Motor neuron (in vitro differentiated cells): ENCODE results near the gene PLAAT2. TPM values are rescaled to one million over a fixed set of nuclear protein-coding genes. Genes with fewer than 3 reads are reported as not detected.
A peak's percentile ranks its signal among the peaks of the same experiment; 100 is the strongest.

ENCODE experiments used
- ATAC-seq, 8 experiments: fragments of 200-7000 bp; cut with Tn5 transposase; replicated peaks in 6 of 8; 2 replicates each; pipeline ENCODE4 v1.8.0; 2021; ENCODE audit warnings: mild to moderate bottlenecking in 8 of 8, moderate library complexity in 8 of 8
- H3K27ac ChIP-seq, 2 donors: fragments of 250-450 bp; sonication (Bioruptor Pico); 2 replicates each; pipeline ENCODE4 v1.9.0; 2021; ENCODE audit warnings: antibody characterized with exemption in 2 of 2, mild to moderate bottlenecking in 2 of 2, moderate library complexity in 1 of 2
- H3K4me1 ChIP-seq, 2 donors: fragments of 250-450 bp; sonication (Bioruptor Pico); replicated peaks in 1 of 2; 2 replicates each; pipeline ENCODE4 v1.6.1; 2021; ENCODE audit warnings: antibody characterized with exemption in 2 of 2, mild to moderate bottlenecking in 2 of 2, moderate library complexity in 1 of 2
- H3K4me3 ChIP-seq, 5 donors: fragments of 250-450 bp; sonication (Bioruptor Pico); 2 replicates each; pipeline ENCODE4 v1.9.0; 2021; ENCODE audit warnings: antibody characterized with exemption in 5 of 5, mild to moderate bottlenecking in 5 of 5, moderate library complexity in 4 of 5
- WGBS, 10 experiments: fragments of 450-650 bp; shearing (Covaris generic); methylation state at CpG; one replicate each; pipeline ENCODE4 v1.0.0; 2022; 5-methylcytosine and 5-hydroxymethylcytosine counted together
- in situ Hi-C, 9 experiments: fragments of 400-800 bp; cut with MboI; loops; one replicate each; pipeline ENCODE4 v1.15.0; 2021; ENCODE audit warnings: low sequenced_read_pairs in 9 of 9, low pct_unique_long_range_greater_than_20kb in 2 of 9; ENCODE audit not compliant: unreplicated experiment in 9 of 9
- total RNA-seq, 8 experiments: library from RNA; unstranded; fragments of 300-600 nt; gene quantifications; 2 replicates each; pipeline versions ENCODE4 v1.2.3 to v1.2.4, GENCODE V29; 2022

PLAAT2 gene
- total RNA-seq, 8 experiments from 2014 or later = 0.29 to 1.3 (median 0.50) TPM; not detected in 5

DNA sequence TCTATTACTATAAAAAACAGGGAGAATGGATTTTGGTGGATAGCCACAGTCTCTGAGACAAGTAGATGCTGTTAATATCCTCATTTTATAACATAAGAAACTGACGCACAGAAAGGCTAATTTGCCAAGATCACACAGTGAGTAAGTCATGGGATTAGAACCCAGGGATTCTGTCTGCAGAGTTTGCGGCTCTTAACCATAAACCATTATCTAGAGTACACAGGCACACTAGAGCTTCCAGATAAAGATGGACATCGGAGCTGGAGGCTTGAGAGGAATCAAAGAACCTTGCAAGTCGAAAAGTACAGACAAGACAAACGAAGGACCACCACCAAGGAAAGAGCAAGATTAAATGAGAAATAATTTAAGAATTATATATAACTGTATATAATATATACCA, 46.0 kb downstream of the PLAAT2 start:
- Histone ChIP-seq H3K4me1 (no peaks in the 10 kb centered on the region), H3K4me3 (no peak overlapping the region), H3K27ac (no peak overlapping the region)
- in situ Hi-C loops = no loop called here
- WGBS, 10 experiments = 40 to 100% (median 90%) methylated on average over 1 to 5 of the region's 5 CpGs; no CpG with 5 or more reads in 2 of the 10 experiments
- no peak for ATAC-seq

GRCh38 chr11:63516109-63516508, 47.1 kb downstream of the PLAAT2 start:
- in situ Hi-C loops = no loop called here
- Histone ChIP-seq H3K4me1 (peaks cover 3 to 6% of the 10 kb centered on the region in 2 donors), H3K27ac (no peak overlapping the region), H3K4me3 (no peak overlapping the region)
- 40 to 100% (median 80%) methylated on average over 1 of the region's 6 CpGs; no CpG with 5 or more reads in 7 of the 10 experiments for WGBS, 10 experiments
- ATAC-seq = no peak

DNA sequence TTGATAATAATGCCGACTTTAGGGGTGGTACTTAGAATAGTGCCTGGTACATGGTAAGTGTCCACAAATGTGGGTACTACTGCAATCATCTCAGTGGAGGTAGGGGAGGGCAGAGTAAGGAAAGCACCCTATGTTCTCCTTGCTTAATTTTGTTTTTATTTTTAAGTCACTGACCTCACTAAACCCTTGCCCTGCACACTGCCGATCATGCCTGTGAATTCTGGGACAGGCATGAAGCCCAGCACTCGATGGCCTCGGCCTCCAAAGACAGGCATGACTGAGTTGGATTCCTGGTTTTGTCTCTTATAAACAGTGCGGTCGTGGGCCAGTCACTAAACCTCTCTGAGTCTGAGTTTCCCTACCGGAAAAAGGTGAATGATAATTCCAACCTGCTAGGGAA, 50.4 kb downstream of the PLAAT2 start:
- peaks cover 13 to 17% of the 10 kb centered on the region in 2 donors for H3K4me1 ChIP-seq
- in situ Hi-C loops = no loop called here
- no peak overlapping the region for H3K27ac ChIP-seq
- no peak for ATAC-seq
- H3K4me3 ChIP-seq = no peak overlapping the region
- 0 to 100% (median 95%) methylated on average over 1 to 7 of the region's 7 CpGs; no CpG with 5 or more reads in 3 of the 10 experiments for WGBS, 10 experiments

- no peak overlapping the region for H3K4me3 ChIP-seq
- H3K27ac ChIP-seq = peak overlapping the region in 1 of 2 donors; percentile 37
- in situ Hi-C loops = no loop called here
- ATAC-seq = peak in 5 of 8 experiments; percentile 3 to 74 (median 66)
- 60 to 70% (median 70%) methylated on average over 1 to 4 of the region's 11 CpGs; no CpG with 5 or more reads in 7 of the 10 experiments for WGBS, 10 experiments
- peaks cover 13 to 21% of the 10 kb centered on the region in 2 donors for H3K4me1 ChIP-seq
These were observed 52.0 kb downstream of the PLAAT2 start for GRCh38 chr11:63511048-63511748.

- Histone ChIP-seq H3K4me1 (peaks cover 13 to 21% of the 10 kb centered on the region in 2 donors), H3K4me3 (no peak overlapping the region), H3K27ac (peak overlapping the region in 1 of 2 donors; percentile 37)
- WGBS, 10 experiments = 0 to 100% (median 72%) methylated on average over 1 to 3 of the region's 7 CpGs; no CpG with 5 or more reads in 6 of the 10 experiments
- in situ Hi-C loops = no loop called here
- peak; percentile 54 to 96 (median 80) for ATAC-seq
These were observed 52.7 kb downstream of the PLAAT2 start for GRCh38 chr11:63510360-63511047.

DNA sequence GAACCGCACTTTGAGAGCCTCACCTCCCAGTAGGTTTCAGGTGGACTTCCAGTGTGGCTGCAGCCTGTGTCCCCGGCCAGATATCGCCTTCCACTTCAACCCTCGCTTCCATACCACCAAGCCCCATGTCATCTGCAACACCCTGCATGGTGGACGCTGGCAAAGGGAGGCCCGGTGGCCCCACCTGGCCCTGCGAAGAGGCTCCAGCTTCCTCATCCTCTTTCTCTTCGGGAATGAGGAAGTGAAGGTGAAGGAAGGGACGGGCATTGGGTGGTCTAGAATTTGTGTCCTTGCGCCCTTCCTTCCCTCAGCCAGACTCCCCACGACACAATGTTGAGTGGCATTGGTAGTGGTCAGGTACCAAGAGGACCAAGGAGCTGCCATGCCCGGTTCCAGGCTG, 54.4 kb downstream of the PLAAT2 start:
- in situ Hi-C loops = no loop called here
- no peak overlapping the region for H3K4me3 ChIP-seq
- H3K4me1 ChIP-seq = peaks cover 13 to 21% of the 10 kb centered on the region in 2 donors
- 25 to 100% (median 82%) methylated on average over 1 to 6 of the region's 12 CpGs; no CpG with 5 or more reads in 4 of the 10 experiments for WGBS, 10 experiments
- ATAC-seq = no peak
- no peak overlapping the region for H3K27ac ChIP-seq

- in situ Hi-C loops = no loop called here
- Histone ChIP-seq H3K4me1 (peaks cover 13 to 21% of the 10 kb centered on the region in 2 donors), H3K4me3 (no peak overlapping the region), H3K27ac (no peak overlapping the region)
- ATAC-seq = peak in 7 of 8 experiments; percentile 24 to 88 (median 45)
- WGBS, 10 experiments = 38 to 100% (median 85%) methylated on average over 1 to 3 of the region's 3 CpGs; no CpG with 5 or more reads in 2 of the 10 experiments
These were observed 55.2 kb downstream of the PLAAT2 start for GRCh38 chr11:63508009-63508408.

GRCh38 chr11:63507511-63507910, 55.7 kb downstream of the PLAAT2 start:
- in situ Hi-C loops = no loop called here
- no peak for ATAC-seq
- Histone ChIP-seq H3K4me1 (peaks cover 13 to 21% of the 10 kb centered on the region in 2 donors), H3K4me3 (no peak overlapping the region), H3K27ac (no peak overlapping the region)
- 33 to 100% (median 71%) methylated on average over 1 to 2 of the region's 2 CpGs; no CpG with 5 or more reads in 4 of the 10 experiments for WGBS, 10 experiments

DNA sequence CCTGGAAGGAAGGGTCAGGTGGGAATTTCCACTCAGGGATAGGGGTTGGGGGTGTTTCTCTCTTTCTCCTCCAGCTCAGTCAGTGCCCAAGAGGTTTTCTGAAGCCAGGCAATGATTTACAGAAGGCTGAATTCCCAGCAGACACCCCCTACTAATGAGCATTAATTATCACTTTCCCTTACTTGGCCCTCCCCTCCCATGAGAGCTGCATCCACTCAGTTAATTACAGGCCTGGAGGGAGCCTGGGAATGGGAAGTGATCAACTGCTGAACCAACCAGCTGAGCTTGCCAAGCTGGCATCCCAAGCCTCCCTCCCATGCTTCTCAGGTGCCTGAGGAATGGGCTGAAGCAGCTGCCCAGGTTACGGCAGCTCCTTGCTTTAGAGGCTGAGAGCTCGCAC, 56.3 kb downstream of the PLAAT2 start:
- H3K4me1 ChIP-seq = peaks cover 13 to 21% of the 10 kb centered on the region in 2 donors
- no peak overlapping the region for H3K27ac ChIP-seq
- H3K4me3 ChIP-seq = no peak overlapping the region
- in situ Hi-C loops = no loop called here
- 80 to 100% (median 100%) methylated on average over 1 to 2 of the region's 2 CpGs; no CpG with 5 or more reads in 7 of the 10 experiments for WGBS, 10 experiments
- ATAC-seq = peak in 3 of 8 experiments; percentile 12 to 26 (median 13)

DNA sequence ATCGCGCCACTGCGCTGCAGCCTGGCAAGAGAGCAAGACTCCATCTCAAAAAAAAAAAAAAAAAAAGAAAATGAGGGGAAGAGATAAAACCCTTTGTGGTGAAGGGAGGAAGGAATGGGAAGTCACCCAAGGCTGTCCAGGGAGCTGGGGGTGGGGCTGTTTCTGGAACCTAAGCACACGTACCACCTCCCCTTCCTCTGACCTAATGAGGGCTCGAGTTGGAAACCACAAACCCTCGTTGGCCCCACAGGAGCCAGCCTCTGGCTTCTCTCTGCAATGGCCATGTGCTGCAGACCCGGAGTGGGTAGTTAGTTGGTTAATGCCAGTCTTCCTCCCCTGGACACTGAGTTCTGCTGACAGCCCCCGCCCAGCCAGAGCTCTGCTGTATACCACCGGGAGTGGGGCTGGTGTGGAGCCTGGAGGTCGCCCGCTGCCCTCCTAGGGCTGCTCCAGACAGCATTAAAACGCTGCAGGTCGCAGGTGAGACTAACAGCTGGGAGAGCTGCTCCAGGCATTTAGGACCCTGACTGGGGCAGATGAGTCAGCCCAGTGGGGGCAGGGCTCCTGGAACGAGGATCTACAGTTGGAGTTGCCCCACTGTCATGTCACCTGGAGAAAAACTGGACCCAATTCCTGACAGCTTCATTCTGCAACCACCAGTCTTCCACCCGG, 57.2 kb downstream of the PLAAT2 start, which contains the start of gene LGALS12:
Gene LGALS12, plus strand, starts transcription at position 228 of the 672 bp plus-strand sequence. Its CDS starts 375 bp downstream, at position 603.
- ATAC-seq = no peak
- no peak within 1 kb of the TSS for H3K4me3 ChIP-seq
- H3K4me1 ChIP-seq = peaks cover 8 to 14% of the 10 kb centered on the region in 2 donors
- in situ Hi-C loops = no loop called here
- H3K27ac ChIP-seq = no peak within 1 kb of the TSS
- WGBS, 10 experiments = 65 to 100% (median 79%) methylated on average over 2 to 8 of the region's 15 CpGs; no CpG with 5 or more reads in 3 of the 10 experiments

DNA sequence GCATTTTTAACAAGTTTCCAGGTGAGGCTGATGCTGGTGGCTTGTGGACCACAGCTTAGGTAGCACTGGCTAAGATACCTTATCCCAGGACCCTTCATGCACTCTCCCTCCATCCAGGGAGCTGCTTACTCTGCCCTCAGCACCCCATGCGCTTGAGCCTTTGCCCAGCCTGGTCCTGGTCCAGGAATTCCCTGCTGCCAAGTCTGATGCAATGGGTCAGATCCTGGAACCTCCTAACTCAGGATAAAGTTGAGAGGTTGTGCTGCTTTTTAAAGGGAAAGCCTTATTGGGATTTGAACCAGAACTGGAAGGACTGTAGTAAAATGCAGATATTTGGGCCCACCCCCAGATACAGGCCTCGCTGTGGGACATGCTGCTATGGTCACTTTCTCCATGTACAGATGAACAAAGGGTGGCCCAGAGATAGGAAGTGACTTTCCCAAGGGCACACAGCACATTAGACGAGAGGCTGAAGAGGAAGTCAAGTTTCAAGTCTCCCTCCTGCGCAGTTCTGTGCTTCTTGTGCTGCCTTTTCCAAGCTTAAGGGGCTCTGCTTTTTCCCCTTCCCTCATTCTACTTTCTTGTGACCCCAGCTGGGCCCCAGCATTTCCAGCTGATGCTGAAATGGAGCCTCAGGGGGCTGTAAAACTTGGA, 58.1 kb downstream of the PLAAT2 start:
- 0 to 100% (median 58%) methylated on average over 1 to 4 of the region's 4 CpGs; no CpG with 5 or more reads in 2 of the 10 experiments for WGBS, 10 experiments
- in situ Hi-C loops = no loop called here
- Histone ChIP-seq H3K4me3 (no peak overlapping the region), H3K27ac (no peak overlapping the region), H3K4me1 (peaks cover 0 to 4% of the 10 kb centered on the region in 2 donors)
- ATAC-seq = no peak

- Histone ChIP-seq H3K27ac (no peak overlapping the region), H3K4me3 (no peak overlapping the region), H3K4me1 (peaks cover 0 to 4% of the 10 kb centered on the region in 2 donors)
- in situ Hi-C loops = no loop called here
- 0 to 80% (median 51%) methylated on average over 1 of the region's 1 CpG; no CpG with 5 or more reads in 6 of the 10 experiments for WGBS, 10 experiments
- no peak for ATAC-seq
These were observed 59.1 kb downstream of the PLAAT2 start for GRCh38 chr11:63504054-63504453.
